Activated CD8-positive, alpha-beta memory T cell treated with anti-CD3 and anti-CD28 coated beads for 1 hour (primary cell): Measurements from ENCODE around the gene RAD51B.
A peak's percentile ranks its signal among the peaks of the same experiment; 100 is the strongest.

Source experiments
- DNase-seq, 2 donors: peaks; one replicate each; pipeline ENCODE4 v3.0.0-alpha.2; 2020; ENCODE audit warnings: low read depth in 1 of 2; ENCODE audit errors: extremely low read depth in 1 of 2

RAD51B gene

DNA sequence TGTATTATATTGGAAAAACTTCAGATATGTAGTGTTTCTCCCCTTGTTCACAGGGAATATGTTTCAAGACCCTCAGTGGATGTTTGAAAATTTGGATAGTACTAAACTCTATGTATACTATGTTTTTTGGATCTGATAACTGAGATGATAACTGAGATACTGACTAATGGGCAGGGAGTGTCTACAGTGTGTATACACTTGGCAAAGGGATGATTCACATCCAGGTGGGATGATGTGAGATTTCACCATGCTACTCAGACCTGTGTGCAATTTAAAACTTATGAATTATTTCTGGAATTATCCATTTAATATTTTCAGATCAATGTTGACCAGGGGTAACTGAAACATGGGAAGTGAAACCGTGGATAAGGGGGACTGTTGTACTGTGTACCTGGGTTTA, 13.8 kb downstream of the RAD51B start:
- DNase-seq, result no peak

DNA sequence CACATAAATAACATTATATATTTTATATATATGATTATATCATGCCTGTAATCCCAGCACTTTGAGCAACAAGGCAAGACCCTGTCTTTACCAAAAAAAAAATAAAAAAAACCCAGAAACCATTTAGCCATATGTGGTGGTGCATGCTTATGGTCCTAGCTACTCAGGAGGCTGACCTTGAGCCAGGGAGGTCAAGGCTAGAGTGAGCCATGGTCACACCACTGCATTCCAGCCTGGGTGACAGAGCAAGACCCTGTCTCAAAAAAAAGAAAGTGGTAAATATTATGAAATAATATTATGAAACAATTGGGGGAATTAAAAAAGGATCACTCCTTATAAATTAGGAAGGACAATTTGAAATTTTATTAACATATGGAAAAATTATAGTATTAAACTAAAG, 16.0 kb downstream of the RAD51B start:
- DNase-seq, result no peak

DNA sequence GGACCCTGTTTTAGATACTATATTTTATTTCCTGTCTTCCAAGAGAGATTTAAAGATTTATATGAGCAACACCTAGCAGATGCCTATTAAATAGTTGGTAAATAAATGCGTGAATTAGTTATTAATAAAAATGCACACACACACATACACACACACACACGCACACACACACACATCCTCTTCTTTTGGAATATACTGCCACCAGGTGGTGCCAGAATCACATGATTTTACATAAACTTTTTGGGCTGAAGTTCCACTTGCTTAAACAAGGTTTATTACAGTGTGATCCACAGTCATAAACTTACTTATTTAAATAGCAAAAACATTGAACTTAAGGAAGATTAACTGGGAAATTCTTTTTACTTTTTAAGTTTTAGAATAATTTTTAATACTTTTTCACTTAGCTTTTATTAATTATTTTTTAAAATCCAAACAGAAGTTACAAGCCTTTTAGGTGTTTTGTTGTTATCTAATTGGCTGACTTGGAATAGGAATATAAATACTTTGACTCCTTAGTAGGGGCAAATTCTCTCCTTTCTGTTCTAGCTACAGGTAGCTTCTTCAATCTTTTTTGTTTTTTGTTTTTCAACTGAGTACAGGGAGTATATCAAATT, 17.5 kb downstream of the RAD51B start:
- DNase-seq, result peak in 1 of 2 donors; percentile 27

DNA sequence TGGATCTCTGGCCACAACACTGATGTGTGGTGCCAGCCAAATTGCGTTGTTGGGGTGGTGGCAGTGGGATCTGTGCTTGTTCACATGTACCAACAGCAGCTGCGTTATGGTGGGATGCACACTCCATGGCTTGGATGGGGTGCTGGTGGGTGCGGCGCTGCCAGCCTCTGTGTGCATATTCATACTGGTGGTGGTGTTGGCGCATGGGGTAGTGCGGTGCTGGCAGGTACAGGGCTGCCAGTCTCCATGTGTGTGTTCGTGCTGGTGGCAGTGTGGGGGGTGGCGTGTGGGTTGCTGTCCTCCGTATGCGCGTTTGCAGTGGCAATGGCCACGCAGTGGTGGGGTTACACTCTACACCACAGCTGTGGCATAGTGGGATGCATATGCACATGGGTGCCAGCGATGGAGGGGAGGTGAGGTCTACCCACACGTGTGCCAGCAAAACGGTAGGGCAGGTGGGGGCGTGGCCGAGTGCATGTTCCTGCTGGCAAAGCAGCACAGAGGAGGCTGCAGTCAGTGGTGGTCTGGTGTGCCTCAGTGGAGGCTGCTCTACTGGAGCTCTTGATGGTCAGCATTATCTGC, 26.5 kb downstream of the RAD51B start:
- no peak for DNase-seq

DNA sequence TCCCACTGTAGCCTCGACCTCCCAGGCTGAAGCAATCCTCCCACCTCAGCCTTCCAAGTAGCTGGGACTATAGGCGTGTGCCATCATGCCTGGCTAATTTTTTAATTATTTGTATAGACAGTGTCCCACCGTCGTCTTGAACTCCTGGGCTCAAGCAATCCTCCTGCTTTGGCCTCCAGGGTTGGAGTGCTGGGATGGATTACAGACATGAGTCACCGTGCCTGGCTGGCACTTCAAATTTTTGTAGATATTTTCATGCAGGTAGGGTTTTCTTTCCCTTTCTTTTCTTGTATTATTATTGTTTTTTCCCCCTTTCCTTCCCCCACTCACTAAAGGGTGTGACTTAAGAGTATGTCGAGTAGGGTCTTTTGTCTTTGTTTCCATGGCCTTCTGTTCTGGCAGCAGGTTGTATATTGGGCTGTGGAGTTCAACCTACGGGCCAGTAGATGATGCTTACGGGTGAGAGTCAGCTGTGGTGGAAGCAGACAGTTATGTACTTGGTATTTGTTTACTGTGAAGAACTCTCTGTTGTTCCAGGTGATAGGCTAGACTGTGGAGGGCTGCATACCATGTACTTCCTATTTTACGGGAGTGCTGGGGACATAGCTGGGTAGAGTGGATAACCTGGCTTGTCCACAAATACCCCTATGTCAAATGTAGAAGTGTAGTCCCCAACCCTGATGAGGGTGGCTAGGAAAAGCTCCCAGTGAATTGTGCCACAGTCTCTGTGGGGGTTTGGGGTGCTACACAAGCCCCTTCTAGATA, 30.7 kb downstream of the RAD51B start:
- DNase-seq, result no peak

DNA sequence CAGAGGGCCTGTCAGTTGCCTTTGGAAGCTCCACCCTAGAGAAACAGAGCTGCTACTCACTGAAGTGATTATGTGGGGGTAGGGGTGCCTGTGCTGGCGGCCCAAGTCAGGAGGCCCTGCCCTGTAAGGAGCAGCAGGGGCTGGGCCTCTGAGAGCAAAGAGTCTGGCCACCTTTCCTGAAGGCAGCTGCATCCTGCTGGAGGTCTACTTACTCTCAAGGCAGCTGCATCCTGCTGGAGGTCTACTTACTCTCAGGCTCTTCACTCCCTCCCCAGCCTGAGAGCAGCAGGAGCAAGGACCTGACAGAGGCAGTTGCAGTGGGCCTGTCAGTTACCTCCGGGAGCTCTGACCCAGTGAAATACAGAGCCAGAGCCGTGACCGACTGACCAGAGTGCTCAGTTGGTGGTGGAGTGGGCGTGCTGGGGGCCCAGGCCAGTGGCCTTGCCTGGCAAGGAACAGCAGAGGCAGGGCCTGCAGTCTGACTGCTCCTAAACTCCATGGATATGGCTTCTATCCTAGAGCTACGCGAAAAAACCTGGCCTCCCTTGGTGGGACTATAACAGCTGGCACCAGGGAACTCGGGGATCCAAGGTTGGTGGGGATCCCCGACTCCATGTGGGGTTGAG, 32.3 kb downstream of the RAD51B start:
- no peak for DNase-seq

DNA sequence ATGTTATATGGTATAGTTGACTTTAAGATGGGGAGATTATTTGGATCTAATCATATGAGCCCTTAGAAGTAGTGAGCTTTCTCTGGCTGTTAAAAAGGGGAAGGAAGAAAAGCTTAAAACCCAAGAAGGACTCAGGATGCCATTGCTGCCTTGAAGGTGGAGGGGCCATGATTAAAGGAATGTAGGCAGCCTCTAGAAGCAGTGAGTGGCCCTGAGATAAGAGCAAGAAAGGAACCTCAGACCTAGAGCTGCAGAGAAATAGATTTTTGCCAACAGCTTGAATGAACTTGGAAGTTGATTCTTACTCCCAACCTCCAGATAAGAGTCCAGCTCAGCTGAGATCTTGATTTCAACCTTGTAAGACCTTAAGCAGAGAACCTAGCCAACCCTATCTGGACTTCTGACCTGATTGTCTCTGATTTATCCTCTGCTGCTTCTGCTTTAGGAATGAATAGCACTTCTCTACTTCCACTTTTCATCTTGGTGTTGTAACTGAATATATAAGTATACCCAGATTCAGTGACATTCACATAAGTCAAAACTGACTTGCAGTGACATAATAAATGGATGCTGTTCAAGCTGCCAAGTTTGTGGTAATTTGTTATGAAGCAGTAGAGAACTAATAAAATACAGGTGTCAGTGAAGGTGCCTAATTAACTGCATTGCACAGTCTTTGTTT, 33.5 kb downstream of the RAD51B start:
- DNase-seq, result no peak

DNA sequence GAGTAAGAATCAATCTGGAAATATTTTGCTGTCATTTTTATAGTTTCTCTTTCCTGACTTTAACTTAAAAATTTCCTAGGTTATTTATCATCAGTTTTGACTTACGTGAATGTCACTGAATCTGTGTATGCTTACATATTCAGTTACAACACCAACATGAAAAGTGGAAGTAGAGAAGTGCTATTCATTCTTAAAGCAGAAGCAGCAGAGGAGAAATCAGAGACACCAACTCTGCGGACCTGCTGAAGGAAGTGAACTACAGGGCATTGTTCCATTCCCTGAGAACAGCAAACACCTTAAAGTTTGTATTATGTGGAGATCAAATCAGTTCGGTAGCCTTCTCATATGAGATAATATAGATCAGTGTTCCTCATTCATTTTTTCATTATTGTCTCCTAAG, 34.1 kb downstream of the RAD51B start:
- no peak for DNase-seq

DNA sequence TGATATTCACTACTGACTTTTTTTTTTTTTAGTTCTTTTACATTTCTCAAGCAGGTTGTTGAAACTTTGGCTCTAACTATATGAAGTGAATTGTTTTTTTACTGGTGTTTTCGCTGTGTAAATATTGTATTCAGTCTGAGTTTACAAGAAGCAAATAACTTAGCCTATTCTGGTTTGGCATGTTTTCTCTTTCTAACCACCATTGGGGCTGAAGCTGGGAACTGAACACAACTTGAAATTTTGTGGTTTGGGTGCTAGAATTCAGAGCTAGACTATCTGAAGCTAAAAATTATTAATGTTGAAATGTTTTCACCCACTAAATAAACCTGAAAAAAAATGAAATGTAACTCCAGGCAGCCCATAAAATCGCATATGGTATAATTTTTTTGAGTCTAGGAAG, 37.2 kb downstream of the RAD51B start:
- DNase-seq, result no peak

DNA sequence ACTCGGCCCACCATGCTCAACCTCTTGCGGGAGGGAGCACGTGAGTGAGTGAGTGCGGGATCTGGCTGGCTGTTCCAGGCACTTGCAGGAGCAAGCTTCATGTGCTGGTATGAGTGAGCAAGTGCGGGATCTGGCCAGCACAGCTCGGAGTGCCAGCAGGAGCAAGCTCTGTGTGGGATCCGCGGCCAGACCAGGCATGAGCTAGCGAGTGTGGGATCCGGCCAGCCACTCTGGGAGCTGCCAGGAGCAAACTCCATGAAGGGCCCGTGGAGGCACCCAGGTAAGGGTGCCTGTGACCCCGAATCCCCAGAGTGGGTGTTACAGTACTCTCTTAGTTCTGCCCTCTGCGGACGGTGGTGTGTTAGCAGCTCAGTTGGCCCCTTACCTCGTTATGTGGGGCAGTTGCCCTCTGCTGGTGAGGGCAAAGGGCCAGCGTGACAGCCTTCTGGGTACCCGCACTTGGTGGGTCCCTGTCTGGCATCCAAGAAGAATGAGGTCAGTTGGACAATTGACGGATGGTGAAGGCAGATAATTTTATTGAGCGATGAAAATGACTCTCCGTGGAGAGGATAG, 38.3 kb downstream of the RAD51B start:
- DNase-seq, result no peak

DNA sequence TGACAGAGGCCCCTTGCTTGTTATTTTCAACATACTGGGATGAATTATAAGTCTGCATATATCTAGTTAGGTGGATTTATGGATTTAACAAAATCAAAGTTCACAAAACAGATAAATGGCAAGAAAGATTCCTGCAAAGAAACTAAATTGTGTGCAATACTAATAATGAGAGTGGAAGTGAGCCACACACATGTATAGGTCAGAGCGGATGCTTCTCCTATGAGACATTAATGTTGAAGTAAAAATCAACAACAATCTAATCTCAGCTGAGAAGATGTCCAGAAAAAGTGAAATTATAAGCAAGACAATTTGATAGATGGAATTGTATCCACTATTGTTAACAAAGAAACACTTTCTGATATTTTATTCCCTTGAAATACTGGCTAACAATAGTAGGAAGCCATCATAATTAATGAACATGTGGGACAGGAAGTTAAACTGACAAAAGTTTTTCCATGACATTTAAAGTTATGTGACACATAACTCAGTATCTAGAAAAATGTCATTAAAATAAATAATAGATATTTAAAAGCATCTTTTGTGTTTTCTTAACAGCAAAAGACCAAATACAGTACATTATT, 39.7 kb downstream of the RAD51B start:
- DNase-seq, result no peak

DNA sequence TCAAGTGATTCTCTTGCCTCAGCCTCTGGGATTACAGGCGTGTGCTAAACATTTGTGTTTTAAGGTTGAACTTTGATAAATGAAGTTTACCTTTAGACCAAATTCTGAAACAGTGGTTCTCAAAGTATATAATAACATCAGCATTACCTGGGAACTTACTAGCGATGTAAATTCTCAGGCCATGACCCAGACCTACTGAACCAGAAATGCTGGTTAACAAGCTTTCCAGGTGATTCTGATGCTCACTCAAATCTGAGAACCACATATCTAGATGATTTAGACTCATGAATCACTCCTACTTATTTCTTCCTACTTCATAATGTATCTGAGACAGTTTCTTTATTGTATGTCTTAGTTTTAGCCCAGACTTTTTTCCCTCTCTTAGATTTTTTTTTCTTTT, 43.6 kb downstream of the RAD51B start:
- no peak for DNase-seq

DNA sequence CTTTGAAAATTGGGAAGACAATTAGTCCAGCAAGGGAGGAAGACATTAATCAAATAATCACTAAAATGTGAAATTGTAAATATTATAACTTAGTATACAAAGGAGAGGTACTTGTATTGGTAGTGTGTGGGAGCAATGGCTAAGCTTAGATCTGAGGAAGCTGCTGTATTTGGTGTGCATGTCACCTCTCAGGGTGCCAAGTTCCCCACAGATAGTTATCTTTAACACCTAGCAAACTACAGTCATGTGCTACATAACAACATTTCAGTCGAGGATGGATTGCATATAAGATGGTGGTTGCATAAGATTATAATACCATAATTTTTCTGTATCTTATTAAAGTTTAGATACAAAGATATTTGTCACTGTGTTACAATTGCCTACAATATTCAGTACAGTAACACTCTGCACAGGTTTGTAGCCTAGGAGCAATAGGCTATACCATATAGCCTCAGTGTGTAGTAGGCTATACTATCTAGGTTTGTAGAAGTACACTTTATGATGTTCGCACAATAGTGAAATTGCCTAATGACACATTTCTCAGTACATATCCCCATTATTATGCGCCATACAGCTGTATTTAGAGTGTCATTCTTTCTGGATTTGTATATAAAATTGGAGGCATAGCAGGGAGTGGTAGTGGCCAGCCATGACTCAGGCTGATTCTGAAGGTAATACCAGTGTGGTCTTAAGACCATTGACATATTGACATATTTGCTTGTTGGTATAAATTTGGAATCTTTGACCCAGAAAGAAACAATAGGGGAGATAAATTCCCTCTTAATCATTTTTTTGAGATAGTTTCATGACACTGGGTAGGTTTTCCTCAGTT, 55.8 kb downstream of the RAD51B start:
- DNase-seq, result no peak

DNA sequence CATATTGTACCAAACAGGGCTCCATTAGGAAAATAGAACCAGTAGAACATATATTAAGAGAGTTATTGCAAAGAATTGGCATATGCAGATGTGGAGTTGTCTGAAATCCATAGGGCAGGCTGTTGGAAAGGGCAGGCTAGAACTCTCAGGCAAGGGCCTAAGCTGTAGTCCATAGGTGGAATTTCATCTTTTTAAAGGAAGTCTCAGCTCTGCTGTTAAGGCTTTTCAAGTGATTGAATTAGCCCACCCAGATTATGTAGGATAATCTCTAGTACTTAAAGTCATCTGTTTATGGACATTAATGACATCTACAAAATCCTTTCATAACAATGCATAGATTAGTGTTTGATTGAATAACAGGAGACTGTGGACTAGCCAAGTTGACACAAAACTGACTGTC, 59.4 kb downstream of the RAD51B start:
- no peak for DNase-seq

DNA sequence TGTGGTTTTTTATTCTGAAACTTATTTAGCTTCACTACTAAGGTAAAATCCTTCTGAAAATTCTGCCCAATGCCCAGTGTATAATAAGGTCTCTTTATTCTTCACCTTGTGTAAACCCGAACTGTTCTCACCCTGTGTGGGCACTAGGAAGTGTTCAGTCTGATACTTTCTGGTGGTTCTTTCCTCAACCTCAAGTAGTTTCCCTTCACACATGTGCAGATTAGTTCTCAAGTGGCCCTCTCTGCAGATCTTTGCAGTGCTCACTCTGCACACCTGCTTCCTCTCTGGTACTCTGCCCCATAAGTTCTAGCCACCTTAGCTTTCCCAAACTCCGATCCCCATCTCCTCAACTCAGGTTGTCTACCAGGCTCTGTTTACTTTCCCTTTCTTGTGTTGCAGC, 61.6 kb downstream of the RAD51B start:
- DNase-seq, result no peak

DNA sequence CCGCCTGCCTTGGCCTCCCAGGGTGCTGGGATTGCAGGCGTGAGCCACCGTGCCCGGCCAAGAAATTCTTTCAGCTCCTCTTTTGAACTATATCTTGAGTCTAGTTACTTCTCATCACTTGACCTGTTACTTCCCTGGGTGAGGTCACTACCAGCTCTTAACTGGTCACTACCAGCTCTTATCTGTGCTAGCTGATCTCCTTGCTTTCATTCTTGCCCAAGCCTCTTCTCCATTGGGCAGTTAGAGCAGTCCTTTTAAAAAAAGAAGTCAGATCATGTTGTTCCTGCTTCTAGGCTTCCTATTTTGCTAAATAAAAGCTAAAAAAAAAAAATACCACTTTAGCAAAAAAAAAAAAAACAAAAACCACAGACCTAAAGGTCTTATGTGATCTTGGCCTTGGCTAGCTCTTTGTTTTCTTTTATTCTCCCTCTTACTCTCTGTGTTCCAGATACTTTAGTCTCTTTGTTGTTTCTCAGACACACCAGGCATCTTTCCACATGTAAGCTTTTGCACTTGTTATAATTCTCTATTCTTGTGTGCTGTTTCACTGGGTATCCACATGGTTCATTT, 63.5 kb downstream of the RAD51B start:
- DNase-seq, result no peak

DNA sequence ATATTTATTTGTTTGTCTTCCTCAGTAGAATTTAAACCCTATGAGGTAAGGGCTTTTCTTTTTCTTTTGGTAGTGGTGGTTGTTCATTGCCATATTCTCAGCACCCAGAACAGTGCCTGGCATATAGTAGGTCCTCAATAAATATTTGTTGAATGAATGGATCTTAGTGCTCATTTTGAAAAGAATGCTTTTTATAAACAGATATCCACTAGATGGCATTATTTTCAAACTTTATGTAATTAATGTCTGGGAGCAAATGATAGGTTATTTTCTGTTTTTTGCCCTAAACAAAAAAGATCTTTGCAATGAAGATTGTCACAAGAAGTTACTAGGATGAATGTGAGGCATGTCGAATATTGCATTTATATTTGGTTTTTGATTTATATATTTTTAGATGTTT, 64.1 kb downstream of the RAD51B start:
- DNase-seq, result no peak

DNA sequence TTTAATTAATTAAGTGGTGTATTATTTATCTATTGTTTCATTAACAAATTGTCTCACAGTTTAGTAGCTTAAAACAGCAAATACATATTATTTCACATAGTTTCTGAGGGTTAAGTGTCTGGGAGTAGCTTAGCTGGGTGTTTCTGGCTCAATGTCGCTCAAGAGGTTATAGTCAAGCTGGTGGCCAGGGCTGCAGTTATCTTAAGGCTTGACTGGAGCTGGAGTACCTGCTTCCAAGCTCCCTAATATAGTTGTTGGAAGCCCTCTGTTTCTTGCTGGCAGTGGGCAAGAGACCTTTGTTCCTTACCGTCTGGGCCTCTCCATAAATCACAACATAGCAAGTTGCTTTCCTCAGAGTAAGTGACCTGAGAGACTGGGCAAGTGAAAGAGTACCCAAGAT, 66.6 kb downstream of the RAD51B start:
- DNase-seq, result no peak

DNA sequence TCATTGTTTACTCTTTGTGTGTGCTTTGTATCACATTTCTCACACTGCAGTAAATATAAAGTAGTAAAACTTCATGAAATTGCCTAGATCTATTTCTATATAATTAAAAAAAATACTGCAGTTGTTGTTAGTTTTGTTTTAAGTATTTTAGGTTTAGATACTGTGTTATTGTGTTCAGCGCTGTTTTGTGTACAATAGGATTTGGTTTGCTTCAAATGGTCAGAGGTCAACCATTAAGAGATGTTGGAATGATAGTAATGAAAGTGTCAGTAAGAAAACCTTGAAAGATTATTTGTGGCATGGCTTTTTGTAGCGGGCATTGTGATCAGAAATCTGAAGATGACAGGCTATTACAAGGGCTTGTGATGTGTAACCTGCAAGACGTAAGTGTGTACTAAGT, 67.9 kb downstream of the RAD51B start:
- no peak for DNase-seq

DNA sequence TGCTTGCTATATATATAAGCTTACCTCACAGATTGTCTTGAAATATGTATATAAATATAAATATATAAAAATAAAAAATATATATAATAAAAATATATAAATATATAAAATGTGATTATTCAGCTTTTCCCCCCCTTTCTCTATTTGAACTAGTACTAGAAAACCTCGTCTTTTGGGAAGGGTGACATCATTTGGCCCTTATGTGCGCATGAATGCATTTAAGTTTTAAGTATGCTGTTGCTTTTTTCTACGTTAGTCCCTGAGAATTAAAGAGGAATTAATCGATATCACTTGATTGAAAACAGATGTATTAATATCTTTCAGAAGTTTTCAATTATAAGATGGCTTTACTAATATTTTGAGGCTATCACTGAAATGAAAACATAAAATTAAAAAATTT, 69.9 kb downstream of the RAD51B start:
- no peak for DNase-seq
